Coronary artery (tissue), 2 donors: ENCODE measurements around the gene S100G.

ENCODE experiments used
- DNase-seq: peaks from one replicate; pipeline ENCODE4 v3.0.0-alpha.2; 2017; ENCODE audit warnings: low spot score
- H3K27ac ChIP-seq, 2 donors: fragments of 200-600 bp; sonication (generic); one replicate each; pipeline ENCODE4 v1.5.1; 2016 to 2019
- H3K4me3 ChIP-seq: fragments of 200-600 bp; sonication (generic); 2 replicates; pipeline ENCODE4 v1.5.1; 2016; ENCODE audit warnings: mild to moderate bottlenecking, moderate library complexity
- CTCF ChIP-seq: fragments of 200-600 bp; sonication (generic); IDR thresholded peaks from one replicate; pipeline ENCODE4 v1.5.1; 2019; ENCODE audit warnings: antibody characterized with exemption

The S100G gene

GRCh38 chrX:16633754-16634153 is 16.2 kb upstream of the S100G start:
- no peak for TF ChIP-seq CTCF
- H3K27ac ChIP-seq: no peak overlapping the region
- DNase-seq: no peak
- no peak overlapping the region for H3K4me3 ChIP-seq

- TF ChIP-seq CTCF: no peak
- DNase-seq: no peak
- Histone ChIP-seq H3K4me3 (no peak overlapping the region), H3K27ac (no peak overlapping the region)
Observed at GRCh38 chrX:16635040-16635439, 14.9 kb upstream of the S100G start.

GRCh38 chrX:16635596-16635995 is 14.4 kb upstream of the S100G start:
- no peak for DNase-seq
- TF ChIP-seq CTCF: no peak
- H3K27ac ChIP-seq: no peak overlapping the region

GRCh38 chrX:16638533-16638932 is 11.4 kb upstream of the S100G start:
- no peak for DNase-seq
- no peak for TF ChIP-seq CTCF
- Histone ChIP-seq H3K27ac (no peak overlapping the region), H3K4me3 (no peak overlapping the region)

More at GRCh38 chrX:16635596-16635995, 14.4 kb upstream of the S100G start:
- no peak overlapping the region for H3K4me3 ChIP-seq

- H3K27ac ChIP-seq: no peak overlapping the region
- no peak for DNase-seq
- H3K4me3 ChIP-seq: no peak overlapping the region
- no peak for TF ChIP-seq CTCF
Observed at GRCh38 chrX:16639966-16640365, 10.0 kb upstream of the S100G start.

GRCh38 chrX:16640823-16641222 is 9.1 kb upstream of the S100G start:
- no peak for TF ChIP-seq CTCF
- Histone ChIP-seq H3K27ac (no peak overlapping the region), H3K4me3 (no peak overlapping the region)
- DNase-seq: no peak

GRCh38 chrX:16643176-16643575 is 6.8 kb upstream of the S100G start:
- TF ChIP-seq CTCF: no peak
- H3K27ac ChIP-seq: no peak overlapping the region
- no peak for DNase-seq
- H3K4me3 ChIP-seq: no peak overlapping the region
